Cardiac muscle cell (in vitro differentiated cells and primary cell): ENCODE results near the gene BNC2. TPM values are rescaled to one million over a fixed set of nuclear protein-coding genes. Genes with fewer than 3 reads are reported as not detected.

Experiments used
- DNase-seq, 2 donors: peaks; one replicate each; pipeline versions ENCODE4 v3.0.0 to v3.0.0-alpha.2; 2010 to 2017; ENCODE audit warnings: low read depth in 1 of 2, low spot score in 1 of 2
- H3K27ac ChIP-seq: fragments of 200-600 bp; sonication (generic); 2 replicates; pipeline ENCODE4 v1.5.1; 2016
- H3K27me3 ChIP-seq: fragments of 200-600 bp; sonication (generic); 2 replicates; pipeline ENCODE4 v1.6.0; 2016; ENCODE audit warnings: control low read depth
- H3K36me3 ChIP-seq: fragments of 200-600 bp; sonication (generic); 2 replicates; pipeline ENCODE4 v1.5.1; 2016; ENCODE audit warnings: control low read depth
- H3K4me1 ChIP-seq: fragments of 200-600 bp; sonication (generic); 2 replicates; pipeline ENCODE4 v1.8.1; 2017; ENCODE audit warnings: low read depth, mild to moderate bottlenecking, mixed run types
- H3K4me3 ChIP-seq: fragments of 200-600 bp; sonication (generic); 2 replicates; pipeline ENCODE4 v1.5.1; 2016; ENCODE audit warnings: mild to moderate bottlenecking
- H3K9me3 ChIP-seq: fragments of 200-600 bp; sonication (generic); 2 replicates; pipeline ENCODE4 v1.5.1; 2017; ENCODE audit warnings: low read depth, mild to moderate bottlenecking, control low read depth
- CTCF ChIP-seq: IDR thresholded peaks from 2 replicates; pipeline ENCODE4 v1.5.1; 2012; ENCODE audit warnings: low read depth, mild to moderate bottlenecking, low read length
- polyA plus RNA-seq: library from polyadenylated mRNA; unstranded; fragments of >200 nt; fragmentation: Nextera tagmentation; extraction: Ambion mirVana; gene quantifications from 2 replicates; pipeline ENCODE4 v1.2.1, GENCODE V29; 2016
- total RNA-seq: library from RNA; depleted of rRNA; stranded (reverse); fragments of >200 nt; gene quantifications from 2 replicates; pipeline ENCODE4 v1.2.3, GENCODE V29; 2016

The BNC2 gene
- total and polyA plus RNA-seq, 2 experiments from 2014 or later, result 0.54 to 0.55 TPM

GRCh38 chr9:16363916-16364315, 506.6 kb downstream of the BNC2 start:
- H3K36me3 ChIP-seq, result no peaks in the 10 kb centered on the region
- no peaks in the 10 kb centered on the region for H3K9me3 ChIP-seq
- DNase-seq, result no peak
- H3K4me3 ChIP-seq, result no peak overlapping the region
- H3K4me1 ChIP-seq, result no peaks in the 10 kb centered on the region
- TF ChIP-seq CTCF, result no peak
- H3K27ac ChIP-seq, result no peak overlapping the region
- H3K27me3 ChIP-seq, result peaks cover 3% of the 10 kb centered on the region

GRCh38 chr9:16363073-16363781, 507.2 kb downstream of the BNC2 start:
- Histone ChIP-seq H3K36me3 (no peaks in the 10 kb centered on the region), H3K4me1 (no peaks in the 10 kb centered on the region), H3K9me3 (no peaks in the 10 kb centered on the region), H3K4me3 (no peak overlapping the region), H3K27ac (no peak overlapping the region), H3K27me3 (peaks cover 3% of the 10 kb centered on the region)
- DNase-seq, result no peak
- TF ChIP-seq CTCF, result no peak

GRCh38 chr9:16361939-16362338, 508.5 kb downstream of the BNC2 start:
- H3K27me3 ChIP-seq, result peaks cover 3% of the 10 kb centered on the region
- no peak overlapping the region for H3K4me3 ChIP-seq
- no peak for TF ChIP-seq CTCF
- no peak overlapping the region for H3K27ac ChIP-seq
- no peaks in the 10 kb centered on the region for H3K36me3 ChIP-seq
- no peak for DNase-seq
- H3K9me3 ChIP-seq, result no peaks in the 10 kb centered on the region
- H3K4me1 ChIP-seq, result no peaks in the 10 kb centered on the region

- Histone ChIP-seq H3K4me1 (no peaks in the 10 kb centered on the region), H3K27ac (no peak overlapping the region), H3K27me3 (peaks cover 3% of the 10 kb centered on the region), H3K9me3 (no peaks in the 10 kb centered on the region), H3K4me3 (no peak overlapping the region), H3K36me3 (no peaks in the 10 kb centered on the region)
- DNase-seq, result no peak
- no peak for TF ChIP-seq CTCF
These were observed 509.4 kb downstream of the BNC2 start for GRCh38 chr9:16361118-16361517.

GRCh38 chr9:16360247-16360646, 510.2 kb downstream of the BNC2 start:
- Histone ChIP-seq H3K27ac (no peak overlapping the region), H3K4me3 (no peak overlapping the region), H3K4me1 (no peaks in the 10 kb centered on the region), H3K9me3 (no peaks in the 10 kb centered on the region), H3K27me3 (peaks cover 3% of the 10 kb centered on the region), H3K36me3 (no peaks in the 10 kb centered on the region)
- no peak for TF ChIP-seq CTCF
- no peak for DNase-seq
